ENCODE results near the gene DCUN1D2.
"Not testable (repeated sequence)": the region's sequence is repeated elsewhere in the genome, so short reads cannot be mapped to it uniquely, and the experiment has no call there.

Gene DCUN1D2

DNA sequence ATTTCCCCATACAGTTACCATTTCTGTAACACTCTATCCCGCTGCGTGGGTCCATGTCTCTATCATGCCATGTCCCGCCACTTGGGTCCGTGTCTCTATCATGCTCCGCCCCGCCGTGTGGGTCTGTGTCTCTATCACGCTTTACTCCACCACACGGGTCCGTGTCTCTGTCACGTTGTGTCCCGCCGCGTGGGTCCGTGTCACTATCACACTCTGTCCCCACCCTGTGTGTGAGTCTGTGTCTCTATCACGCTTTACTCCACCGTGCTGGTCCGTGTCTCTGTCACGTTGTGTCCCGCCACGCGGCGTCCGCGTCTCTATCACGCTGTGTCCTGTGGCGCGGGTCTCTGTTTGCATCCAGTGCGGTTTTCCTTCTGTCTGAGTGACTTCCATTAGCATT is 48.9 kb downstream of the DCUN1D2 start:
- TF ChIP-seq, protein P1, sequence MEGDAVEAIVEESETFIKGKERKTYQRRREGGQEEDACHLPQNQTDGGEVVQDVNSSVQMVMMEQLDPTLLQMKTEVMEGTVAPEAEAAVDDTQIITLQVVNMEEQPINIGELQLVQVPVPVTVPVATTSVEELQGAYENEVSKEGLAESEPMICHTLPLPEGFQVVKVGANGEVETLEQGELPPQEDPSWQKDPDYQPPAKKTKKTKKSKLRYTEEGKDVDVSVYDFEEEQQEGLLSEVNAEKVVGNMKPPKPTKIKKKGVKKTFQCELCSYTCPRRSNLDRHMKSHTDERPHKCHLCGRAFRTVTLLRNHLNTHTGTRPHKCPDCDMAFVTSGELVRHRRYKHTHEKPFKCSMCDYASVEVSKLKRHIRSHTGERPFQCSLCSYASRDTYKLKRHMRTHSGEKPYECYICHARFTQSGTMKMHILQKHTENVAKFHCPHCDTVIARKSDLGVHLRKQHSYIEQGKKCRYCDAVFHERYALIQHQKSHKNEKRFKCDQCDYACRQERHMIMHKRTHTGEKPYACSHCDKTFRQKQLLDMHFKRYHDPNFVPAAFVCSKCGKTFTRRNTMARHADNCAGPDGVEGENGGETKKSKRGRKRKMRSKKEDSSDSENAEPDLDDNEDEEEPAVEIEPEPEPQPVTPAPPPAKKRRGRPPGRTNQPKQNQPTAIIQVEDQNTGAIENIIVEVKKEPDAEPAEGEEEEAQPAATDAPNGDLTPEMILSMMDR (conservative IDR thresholded peaks at IDR 0.05): no peak
- TF ChIP-seq ZFX (IDR thresholded peaks at IDR 0.05): no peak

DNA sequence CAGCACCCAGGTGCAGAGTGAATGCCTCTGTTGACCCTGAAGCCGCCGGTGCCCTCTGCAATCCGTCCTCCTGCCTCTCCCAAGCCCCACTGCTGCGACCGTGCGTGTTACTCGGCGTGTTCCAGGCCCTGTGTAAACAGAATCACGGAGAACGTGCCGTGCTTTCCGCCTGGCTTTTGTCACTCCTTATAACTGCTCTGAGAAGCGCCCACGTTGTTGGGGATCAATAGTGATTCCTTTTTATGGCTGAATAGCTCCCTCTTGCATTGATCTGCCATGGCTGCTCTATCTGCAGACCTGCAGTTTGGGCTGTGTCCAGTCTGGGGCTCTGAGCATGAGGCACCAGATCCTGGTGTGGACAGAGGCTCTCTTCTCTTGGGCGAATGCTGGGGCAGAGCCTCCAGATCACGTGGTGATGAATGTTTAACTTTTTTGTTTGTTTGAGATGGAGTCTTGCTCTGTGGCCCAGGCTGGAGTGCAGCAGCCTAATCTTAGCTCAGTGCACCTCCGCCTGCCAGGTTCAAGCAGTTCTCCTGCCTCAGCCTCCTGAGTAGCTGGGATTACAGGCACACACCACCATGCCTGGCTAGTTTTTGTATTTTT is 53.0 kb downstream of the DCUN1D2 start:
- no peak for TF ChIP-seq ZFX (IDR thresholded peaks at IDR 0.05)
- TF ChIP-seq, protein P1 (conservative IDR thresholded peaks at IDR 0.05): no peak
- peak overlapping the region; percentile 62 for H3K27ac ChIP-seq

More for the DNA sequence above, 48.9 kb downstream of the DCUN1D2 start:
- H3K27ac ChIP-seq: no peak overlapping the region

DNA sequence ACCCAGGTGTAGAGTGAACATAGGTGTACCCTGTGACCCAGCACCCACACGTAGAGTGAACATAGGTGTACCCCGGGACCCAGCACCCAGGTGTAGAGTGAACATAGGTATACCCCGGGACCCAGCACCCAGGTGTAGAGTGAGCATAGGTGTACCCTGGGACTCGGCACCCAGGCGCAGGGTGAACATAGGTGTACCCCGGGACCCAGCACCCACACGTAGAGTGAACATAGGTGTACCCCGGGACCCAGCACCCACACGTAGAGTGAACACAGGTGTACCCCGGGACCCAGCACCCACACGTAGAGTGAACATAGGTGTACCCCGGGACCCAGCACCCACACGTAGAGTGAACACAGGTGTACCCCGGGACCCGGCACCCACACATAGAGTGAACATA is 53.6 kb downstream of the DCUN1D2 start:
- H3K27ac ChIP-seq: peak overlapping the region; percentile 62

DNA sequence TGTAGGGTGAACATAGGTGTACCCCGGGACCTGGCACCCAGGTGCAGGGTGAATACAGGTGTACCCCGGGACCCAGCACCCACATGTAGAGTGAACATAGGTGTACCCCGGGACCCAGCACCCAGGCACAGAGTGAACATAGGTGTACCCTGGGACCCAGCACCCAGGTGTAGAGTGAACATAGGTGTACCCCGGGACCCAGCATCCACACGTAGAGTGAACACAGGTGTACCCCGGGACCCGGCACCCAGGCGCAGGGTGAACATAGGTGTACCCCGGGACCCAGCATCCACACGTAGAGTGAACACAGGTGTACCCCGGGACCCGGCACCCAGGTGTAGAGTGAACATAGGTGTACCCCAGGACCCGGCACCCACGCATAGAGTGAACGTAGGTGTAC is 54.6 kb downstream of the DCUN1D2 start:
- H3K27ac ChIP-seq: not testable (repeated sequence)

DNA sequence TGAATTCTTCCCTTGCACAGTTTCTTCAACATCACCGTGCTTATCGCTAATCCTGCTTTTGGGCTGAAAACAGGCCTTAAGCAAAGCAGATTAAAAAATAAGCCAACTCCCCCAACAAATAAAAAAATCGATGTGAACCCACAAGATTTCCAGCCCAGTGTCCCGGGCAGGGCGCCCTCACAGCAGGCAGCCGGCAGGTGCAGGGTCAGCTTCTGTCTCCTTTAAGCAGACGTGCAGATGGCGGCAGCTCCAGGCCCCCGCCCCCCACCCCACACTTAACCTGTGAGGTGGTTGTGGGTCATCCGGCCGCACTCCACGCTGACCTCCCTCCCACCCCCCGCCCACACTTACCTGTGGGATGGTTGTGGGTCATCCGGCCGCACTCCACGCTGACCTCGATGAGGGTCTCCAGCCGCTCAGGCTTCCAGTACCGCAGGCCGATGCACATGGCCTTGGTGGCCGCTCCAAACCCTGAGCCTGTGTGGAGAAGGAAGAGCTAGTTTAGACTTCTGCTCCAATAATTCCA is 57.1 kb downstream of the DCUN1D2 start:
- no peak for TF ChIP-seq ZFX (IDR thresholded peaks at IDR 0.05)
- TF ChIP-seq, protein P1 (conservative IDR thresholded peaks at IDR 0.05): no peak
- H3K27ac ChIP-seq: no peak overlapping the region

DNA sequence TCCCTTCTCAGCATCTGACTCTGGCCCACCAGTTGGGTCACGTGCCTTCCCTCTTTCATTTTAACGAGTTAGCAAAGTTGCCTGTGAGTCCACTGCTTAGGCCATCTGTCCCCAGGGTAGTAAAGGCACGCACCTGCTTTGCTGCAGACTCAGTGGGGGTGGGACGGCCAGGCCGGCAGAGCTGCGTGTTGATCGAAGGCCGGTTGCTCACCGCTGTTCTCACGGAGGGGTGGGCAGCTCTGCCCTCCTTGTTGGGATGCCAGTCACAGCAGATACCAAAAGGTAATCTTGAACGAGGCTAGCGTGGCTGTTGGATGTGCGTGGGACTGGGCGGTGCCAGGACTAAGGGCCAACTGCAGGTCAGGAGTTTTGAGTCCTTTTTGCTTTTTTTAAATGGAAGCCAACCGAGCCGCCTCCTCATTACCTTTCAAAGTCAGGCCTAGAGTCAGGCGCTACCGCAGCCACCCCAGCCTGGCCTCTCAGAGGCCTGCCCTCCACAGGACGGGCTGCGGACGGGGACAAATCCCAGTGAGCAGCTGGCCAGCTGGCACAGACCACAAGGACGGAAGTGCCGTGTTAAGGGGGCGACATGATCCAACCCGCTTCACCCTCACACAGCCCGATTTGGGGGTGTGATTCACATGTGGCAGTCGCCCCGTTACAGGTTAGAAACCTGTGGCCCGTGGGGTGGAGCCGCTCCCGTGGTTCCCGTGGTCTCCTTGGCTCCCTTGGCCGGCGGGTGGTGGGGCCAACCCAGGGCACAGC is 57.8 kb downstream of the DCUN1D2 start:
- H3K27ac ChIP-seq: no peak overlapping the region
- TF ChIP-seq ZFX (IDR thresholded peaks at IDR 0.05): no peak
- TF ChIP-seq, protein P1 (conservative IDR thresholded peaks at IDR 0.05): no peak

DNA sequence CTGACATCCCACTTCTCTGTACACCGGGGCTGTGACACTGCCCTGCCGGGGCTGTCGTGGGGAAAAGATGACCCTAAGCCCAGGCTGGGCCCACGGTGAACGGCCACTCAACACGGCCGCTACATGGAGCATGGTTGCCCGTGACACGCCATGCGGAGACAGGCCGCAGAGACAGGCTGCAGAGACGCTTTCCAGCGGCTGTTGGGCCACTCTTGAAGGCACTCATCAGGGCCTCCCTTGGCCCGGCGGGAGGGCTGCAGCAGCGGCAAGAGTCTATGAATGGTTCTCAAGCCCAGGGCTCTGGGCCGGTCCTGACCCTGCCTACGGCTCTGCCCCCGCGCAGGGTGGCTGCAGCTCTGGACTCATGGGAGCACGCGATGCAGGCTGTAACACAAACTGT is 59.3 kb downstream of the DCUN1D2 start:
- H3K27ac ChIP-seq: no peak overlapping the region
- no peak for TF ChIP-seq ZFX (IDR thresholded peaks at IDR 0.05)
- TF ChIP-seq, protein P1 (conservative IDR thresholded peaks at IDR 0.05): no peak

DNA sequence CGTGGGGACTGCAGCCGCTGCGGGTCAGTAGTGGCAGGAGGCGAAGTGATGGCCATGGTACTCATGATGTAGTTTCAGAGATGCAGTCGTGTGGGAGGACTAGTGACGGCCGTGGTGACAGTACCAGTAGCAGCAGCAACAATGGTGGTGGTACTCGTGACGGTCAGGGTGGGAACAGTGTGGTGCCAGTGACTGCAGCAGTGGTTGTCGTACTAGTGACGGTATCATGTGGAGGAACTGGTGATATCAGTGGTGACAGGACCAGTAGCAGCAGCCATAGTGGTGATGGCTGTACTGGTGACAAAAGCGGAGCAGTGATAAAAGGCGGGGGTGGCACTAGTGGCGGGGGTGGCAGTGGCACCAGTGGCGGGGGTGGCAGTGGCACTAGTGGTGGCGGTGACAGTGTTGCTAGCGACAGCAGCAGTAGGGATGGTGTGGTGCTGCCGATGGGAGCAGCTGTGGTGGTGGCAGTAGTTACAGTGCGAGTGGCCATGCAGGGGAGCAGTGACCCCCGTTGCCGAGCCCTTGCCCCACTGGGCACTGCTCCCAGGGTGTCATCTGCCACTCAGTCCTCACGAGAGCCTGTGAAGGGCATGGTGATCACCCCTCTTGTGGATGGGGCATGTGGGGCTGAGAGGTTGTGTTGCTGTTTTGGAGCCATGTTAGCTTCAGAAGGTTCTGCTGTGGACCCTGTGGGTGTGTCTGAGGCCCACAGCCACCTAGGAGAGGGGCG is 60.0 kb downstream of the DCUN1D2 start:
- TF ChIP-seq ZFX (IDR thresholded peaks at IDR 0.05): no peak
- TF ChIP-seq, protein P1 (conservative IDR thresholded peaks at IDR 0.05): no peak
- H3K27ac ChIP-seq: no peak overlapping the region
